Adipocyte (in vitro differentiated cells): ENCODE data around the gene LRIG1.

Experiments
- DNase-seq: peaks from one replicate; pipeline ENCODE4 v3.0.0-alpha.2; 2015; ENCODE audit warnings: low read depth
- H3K27me3 ChIP-seq: replicated peaks from 2 replicates; pipeline ENCODE4 v1.7.0; 2013; ENCODE audit warnings: mild to moderate bottlenecking, low read length, moderate library complexity; ENCODE audit not compliant: control insufficient read depth, insufficient read depth
- H3K36me3 ChIP-seq: 2 replicates; pipeline ENCODE4 v1.7.0; 2013; ENCODE audit warnings: low read length, mild to moderate bottlenecking, moderate library complexity; ENCODE audit not compliant: control insufficient read depth, insufficient read depth, severe bottlenecking
- H3K4me1 ChIP-seq: 2 replicates; pipeline ENCODE4 v1.7.0; 2013; ENCODE audit warnings: mild to moderate bottlenecking, low read length, moderate library complexity; ENCODE audit not compliant: control insufficient read depth, insufficient read depth
- H3K4me3 ChIP-seq: 2 replicates; pipeline ENCODE4 v1.7.0; 2013; ENCODE audit warnings: mild to moderate bottlenecking, low read length, moderate library complexity
- H3K9ac ChIP-seq: 2 replicates; pipeline ENCODE4 v1.7.0; 2013; ENCODE audit warnings: mild to moderate bottlenecking, low read length, moderate library complexity
- H3K9me3 ChIP-seq: 2 replicates; pipeline ENCODE4 v1.7.0; 2013; ENCODE audit warnings: mild to moderate bottlenecking, low read length, moderate library complexity; ENCODE audit not compliant: control insufficient read depth

Gene LRIG1, protein sequence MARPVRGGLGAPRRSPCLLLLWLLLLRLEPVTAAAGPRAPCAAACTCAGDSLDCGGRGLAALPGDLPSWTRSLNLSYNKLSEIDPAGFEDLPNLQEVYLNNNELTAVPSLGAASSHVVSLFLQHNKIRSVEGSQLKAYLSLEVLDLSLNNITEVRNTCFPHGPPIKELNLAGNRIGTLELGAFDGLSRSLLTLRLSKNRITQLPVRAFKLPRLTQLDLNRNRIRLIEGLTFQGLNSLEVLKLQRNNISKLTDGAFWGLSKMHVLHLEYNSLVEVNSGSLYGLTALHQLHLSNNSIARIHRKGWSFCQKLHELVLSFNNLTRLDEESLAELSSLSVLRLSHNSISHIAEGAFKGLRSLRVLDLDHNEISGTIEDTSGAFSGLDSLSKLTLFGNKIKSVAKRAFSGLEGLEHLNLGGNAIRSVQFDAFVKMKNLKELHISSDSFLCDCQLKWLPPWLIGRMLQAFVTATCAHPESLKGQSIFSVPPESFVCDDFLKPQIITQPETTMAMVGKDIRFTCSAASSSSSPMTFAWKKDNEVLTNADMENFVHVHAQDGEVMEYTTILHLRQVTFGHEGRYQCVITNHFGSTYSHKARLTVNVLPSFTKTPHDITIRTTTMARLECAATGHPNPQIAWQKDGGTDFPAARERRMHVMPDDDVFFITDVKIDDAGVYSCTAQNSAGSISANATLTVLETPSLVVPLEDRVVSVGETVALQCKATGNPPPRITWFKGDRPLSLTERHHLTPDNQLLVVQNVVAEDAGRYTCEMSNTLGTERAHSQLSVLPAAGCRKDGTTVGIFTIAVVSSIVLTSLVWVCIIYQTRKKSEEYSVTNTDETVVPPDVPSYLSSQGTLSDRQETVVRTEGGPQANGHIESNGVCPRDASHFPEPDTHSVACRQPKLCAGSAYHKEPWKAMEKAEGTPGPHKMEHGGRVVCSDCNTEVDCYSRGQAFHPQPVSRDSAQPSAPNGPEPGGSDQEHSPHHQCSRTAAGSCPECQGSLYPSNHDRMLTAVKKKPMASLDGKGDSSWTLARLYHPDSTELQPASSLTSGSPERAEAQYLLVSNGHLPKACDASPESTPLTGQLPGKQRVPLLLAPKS

DNA sequence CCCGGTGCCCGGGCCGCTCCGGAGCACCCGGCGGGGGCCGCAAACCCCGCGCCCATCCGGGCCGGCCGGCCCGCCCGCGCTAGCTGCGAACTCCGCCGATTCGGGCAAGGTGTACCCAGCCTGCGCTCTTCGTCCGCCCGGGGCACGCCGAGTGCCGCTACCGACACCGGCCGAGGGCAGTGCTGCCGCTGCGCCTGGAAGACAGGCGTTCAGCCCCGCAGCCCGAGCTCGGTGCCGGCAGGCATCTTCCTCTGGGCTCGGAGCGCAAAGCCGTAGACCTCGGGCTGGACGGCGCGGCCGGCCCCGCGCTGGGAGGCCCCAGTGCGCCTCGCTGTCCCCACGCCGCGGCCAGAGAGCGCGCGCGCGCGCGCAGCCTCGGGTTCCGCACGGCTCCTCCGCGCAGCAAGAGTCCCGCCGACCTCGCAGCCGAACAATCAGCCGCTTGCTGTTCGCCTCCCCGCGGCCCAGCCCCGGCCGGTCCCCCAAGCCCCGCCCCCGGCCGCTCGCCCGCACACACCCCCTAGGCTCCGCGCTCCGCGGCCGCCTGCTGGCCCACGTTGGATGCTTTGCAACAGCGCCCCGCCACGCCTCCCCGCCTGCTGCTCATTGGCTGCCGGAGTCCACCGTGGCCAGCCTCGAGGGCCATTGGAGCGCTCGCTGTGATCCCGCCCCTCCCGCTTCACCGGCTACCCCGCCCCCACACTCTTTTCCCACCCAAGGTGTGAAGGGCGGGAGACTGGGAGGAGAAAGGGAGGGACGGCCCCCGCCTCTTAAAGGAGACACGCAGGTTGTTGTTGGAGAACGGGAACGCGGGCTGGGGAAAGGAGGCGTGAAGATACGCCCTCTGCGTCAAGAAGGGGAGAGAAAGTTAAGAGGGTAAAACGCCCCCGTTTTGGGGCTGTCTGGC, at the start of gene LRIG1:
Gene LRIG1, minus strand, starts transcription at position 447 of the 907 bp plus-strand sequence. CDS start 615 bp downstream, outside the sequence.
- Histone ChIP-seq H3K4me3 (peak within 1 kb of the TSS; percentile 91), H3K4me1 (peaks cover 9% of the 10 kb centered on the region)
- peak; percentile 99 for DNase-seq

DNA sequence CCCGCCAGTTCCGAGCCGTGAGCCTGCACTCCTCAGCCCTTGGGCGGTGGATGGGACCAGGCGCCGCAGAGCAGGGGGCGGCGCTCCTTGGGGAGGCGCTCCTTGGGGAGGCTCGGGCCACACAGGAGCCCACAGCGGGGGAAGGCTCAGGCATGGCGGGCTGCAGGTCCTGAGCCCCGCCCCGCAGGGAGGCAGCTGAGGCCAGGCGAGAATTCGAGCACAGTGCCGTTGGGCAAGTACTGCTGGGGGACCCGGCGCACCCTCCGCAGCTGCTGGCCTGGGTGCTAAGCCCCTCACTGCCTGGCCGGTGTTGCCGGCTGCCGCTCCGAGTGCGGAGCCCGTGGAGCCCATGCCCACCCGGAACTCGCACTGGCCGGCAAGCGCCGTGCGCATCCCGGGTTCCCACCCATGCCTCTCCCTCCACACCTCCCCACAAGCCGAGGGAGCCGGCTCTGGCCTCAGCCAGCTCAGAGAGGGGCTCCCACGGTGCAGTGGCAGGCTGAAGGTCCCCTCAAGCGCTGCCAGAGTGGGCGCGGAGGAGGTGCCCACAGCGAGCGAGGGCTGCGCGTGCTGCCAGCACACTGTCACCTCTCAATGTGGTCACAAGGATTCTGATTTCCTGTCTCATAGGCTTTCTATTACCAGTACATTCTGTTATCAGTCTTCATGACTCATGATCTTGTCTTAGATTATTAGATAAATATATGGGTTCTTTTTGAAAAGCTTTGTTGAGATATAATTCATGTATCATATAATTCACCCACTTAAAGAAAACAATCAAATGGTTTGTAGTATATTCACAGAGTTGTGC, 44.0 kb upstream of the LRIG1 start:
- H3K9me3 ChIP-seq, result no peaks in the 10 kb centered on the region
- H3K9ac ChIP-seq, result no peak overlapping the region
- H3K4me1 ChIP-seq, result no peaks in the 10 kb centered on the region
- DNase-seq, result no peak
- H3K27me3 ChIP-seq, result no peaks in the 10 kb centered on the region
- no peaks in the 10 kb centered on the region for H3K36me3 ChIP-seq
- no peak overlapping the region for H3K4me3 ChIP-seq

More for the DNA sequence above, at the start of gene LRIG1:
- H3K27me3 ChIP-seq, result peaks cover 6% of the 10 kb centered on the region
- no peaks in the 10 kb centered on the region for H3K36me3 ChIP-seq
- H3K9me3 ChIP-seq, result no peaks in the 10 kb centered on the region
- peak within 1 kb of the TSS; percentile 85 for H3K9ac ChIP-seq

DNA sequence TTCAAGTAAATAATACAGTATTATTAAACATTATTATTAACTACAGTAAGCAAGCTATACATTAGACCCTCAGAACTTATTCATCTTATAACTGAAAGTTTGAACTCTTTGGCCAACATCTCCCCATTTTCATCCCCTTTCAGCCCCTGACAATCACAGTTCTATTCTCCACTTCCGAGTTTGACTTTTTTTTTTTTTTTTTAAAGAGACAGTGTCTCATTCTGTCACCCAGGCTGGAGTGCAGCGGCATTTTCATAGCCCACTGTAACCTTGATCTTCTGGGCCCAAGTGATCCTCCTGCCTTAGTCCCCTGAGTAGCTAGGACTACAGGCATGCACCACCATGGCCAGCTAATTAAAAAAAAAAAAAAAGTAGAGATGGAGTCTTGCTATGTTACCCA, 41.3 kb upstream of the LRIG1 start:
- Histone ChIP-seq H3K9ac (no peak overlapping the region), H3K36me3 (no peaks in the 10 kb centered on the region), H3K9me3 (no peaks in the 10 kb centered on the region), H3K4me1 (no peaks in the 10 kb centered on the region), H3K27me3 (no peaks in the 10 kb centered on the region), H3K4me3 (no peak overlapping the region)
- no peak for DNase-seq

DNA sequence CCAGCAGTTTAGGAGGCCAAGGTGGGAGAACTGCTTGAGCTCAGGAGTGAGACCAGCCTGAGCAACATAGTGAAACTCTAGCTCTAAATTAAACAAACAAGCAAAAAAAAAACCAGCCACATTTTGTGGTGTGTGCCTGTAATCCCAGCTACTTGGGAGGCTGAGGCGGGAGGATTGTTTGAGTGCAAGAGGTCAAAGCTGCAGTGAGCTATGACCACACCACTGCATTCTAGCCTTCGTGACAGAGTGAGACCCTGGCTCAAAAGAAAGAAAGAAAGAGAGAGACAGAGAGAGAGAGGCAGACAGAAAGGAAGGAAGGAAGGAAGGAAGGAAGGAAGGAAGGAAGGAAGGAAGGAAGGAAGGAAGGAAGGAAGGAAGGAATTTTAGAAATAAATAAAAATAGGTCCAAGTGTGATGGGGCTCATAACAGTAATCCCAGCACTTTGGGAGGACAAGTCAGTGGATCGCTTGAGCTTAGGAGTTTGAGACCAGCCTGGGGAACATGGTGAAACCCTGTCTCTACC, 38.7 kb upstream of the LRIG1 start:
- DNase-seq, result no peak
- Histone ChIP-seq H3K4me1 (no peaks in the 10 kb centered on the region), H3K9me3 (no peaks in the 10 kb centered on the region), H3K36me3 (no peaks in the 10 kb centered on the region), H3K4me3 (no peak overlapping the region), H3K27me3 (no peaks in the 10 kb centered on the region), H3K9ac (no peak overlapping the region)

DNA sequence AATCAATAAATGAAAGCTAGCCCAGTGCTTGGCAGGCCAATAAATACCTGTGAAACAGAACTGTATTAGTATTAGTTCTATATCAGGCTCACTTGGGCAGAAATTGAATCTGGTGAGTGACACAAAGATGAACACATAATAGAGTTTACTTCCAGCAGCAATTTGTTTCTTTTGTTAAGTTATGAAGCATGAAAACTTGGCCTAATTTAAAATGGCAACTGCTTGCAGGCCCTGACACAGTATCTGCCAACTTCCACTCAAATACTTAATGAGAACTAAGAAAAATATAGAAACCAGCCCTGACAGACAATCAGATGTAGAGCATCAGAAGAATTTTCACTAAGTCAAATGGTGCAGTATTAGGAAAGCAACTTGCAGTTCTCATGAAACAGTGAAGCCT, 37.6 kb upstream of the LRIG1 start:
- Histone ChIP-seq H3K27me3 (no peaks in the 10 kb centered on the region), H3K9ac (no peak overlapping the region), H3K4me3 (no peak overlapping the region), H3K4me1 (no peaks in the 10 kb centered on the region), H3K9me3 (no peaks in the 10 kb centered on the region), H3K36me3 (no peaks in the 10 kb centered on the region)
- no peak for DNase-seq

DNA sequence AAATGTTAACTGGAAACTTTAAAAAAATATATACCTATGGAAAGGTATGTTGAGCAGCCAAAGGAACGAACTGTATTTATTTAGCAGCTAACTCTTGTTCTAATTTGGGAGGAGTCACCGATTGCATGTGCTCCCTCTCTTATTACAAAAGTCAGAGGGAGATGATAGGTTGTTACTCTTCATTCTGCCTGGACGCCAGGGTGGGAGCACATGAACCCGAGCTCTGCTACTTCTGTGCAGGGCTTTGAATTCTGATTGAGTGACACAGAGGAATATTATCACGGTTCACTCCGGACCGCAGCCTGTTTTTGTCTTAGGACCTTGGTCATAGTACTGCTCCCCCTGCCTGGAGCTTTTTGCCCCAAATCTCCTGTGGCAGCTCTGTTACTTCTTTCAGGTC, 36.9 kb upstream of the LRIG1 start:
- Histone ChIP-seq H3K9ac (no peak overlapping the region), H3K27me3 (no peaks in the 10 kb centered on the region), H3K9me3 (no peaks in the 10 kb centered on the region), H3K36me3 (no peaks in the 10 kb centered on the region), H3K4me1 (no peaks in the 10 kb centered on the region), H3K4me3 (no peak overlapping the region)
- no peak for DNase-seq

DNA sequence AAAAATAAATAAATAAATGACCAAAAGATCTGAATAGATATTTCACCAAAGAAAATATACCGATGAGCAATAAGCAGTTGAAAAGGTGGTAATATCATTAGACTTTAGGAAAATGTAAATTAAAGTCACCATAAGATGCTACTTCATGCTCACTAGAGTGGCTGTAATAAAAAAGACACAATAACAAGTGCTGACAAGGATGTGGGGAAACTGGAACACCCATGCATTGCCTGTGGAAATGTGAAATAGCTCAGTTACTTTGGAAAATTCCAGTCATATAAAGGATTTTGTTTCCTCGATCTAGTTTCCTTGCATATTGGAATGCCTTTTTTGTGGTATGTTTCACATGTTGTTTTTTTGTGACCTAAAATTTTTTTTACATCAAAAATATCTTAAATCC, 36.0 kb upstream of the LRIG1 start:
- H3K27me3 ChIP-seq, result no peaks in the 10 kb centered on the region
- H3K9ac ChIP-seq, result no peak overlapping the region
- no peaks in the 10 kb centered on the region for H3K9me3 ChIP-seq
- no peaks in the 10 kb centered on the region for H3K36me3 ChIP-seq
- DNase-seq, result no peak
- H3K4me3 ChIP-seq, result no peak overlapping the region
- H3K4me1 ChIP-seq, result no peaks in the 10 kb centered on the region

DNA sequence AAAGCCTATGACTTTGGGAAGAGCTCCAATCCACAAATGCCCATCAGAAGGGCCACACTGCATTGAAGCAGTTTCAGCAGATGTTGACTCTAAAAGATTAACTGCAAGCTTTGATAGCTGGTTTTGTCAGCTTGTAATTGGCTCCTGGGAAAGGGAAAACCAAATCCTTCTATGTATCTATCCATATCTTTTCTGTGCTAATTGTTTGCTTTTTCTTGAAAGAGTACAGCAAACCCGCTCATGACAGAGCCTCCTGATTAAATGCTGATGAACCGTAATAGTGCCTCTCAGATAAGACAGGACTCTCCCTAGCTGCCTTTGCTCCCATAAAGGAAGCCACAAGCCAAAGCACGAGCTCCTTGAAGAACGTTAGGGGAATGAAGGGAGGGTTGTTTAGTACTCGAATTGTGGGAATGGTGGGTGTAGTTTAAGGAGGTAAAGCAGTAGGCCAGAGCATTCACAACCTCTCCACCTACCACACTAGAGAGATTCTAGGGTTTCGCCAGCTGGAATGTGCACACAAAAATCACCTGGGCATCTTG, 33.6 kb upstream of the LRIG1 start:
- H3K9ac ChIP-seq, result no peak overlapping the region
- H3K27me3 ChIP-seq, result no peaks in the 10 kb centered on the region
- no peak for DNase-seq
- no peak overlapping the region for H3K4me3 ChIP-seq
- H3K4me1 ChIP-seq, result no peaks in the 10 kb centered on the region
- no peaks in the 10 kb centered on the region for H3K36me3 ChIP-seq
- no peaks in the 10 kb centered on the region for H3K9me3 ChIP-seq

DNA sequence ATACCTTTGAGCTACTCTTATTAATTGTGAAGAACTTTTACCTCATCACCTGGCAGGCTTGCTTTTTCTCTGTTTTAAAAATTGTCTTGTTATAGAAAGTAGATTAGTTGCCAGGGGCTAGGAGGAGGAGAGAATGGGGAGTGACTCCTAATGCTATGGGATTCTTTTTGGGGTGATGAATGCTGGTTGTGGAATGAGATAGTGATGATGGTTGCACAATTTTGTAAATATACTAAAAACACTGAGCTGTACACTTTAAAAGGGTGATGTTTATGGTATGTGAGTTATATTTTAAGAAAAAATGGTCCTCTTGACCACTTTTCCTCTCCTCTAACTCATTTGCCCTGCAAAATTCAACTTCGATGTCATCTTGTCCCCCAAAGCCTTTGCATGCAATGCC, 31.8 kb upstream of the LRIG1 start:
- no peaks in the 10 kb centered on the region for H3K4me1 ChIP-seq
- H3K9ac ChIP-seq, result no peak overlapping the region
- H3K9me3 ChIP-seq, result no peaks in the 10 kb centered on the region
- H3K27me3 ChIP-seq, result no peaks in the 10 kb centered on the region
- no peaks in the 10 kb centered on the region for H3K36me3 ChIP-seq
- DNase-seq, result peak; percentile 10
- no peak overlapping the region for H3K4me3 ChIP-seq

DNA sequence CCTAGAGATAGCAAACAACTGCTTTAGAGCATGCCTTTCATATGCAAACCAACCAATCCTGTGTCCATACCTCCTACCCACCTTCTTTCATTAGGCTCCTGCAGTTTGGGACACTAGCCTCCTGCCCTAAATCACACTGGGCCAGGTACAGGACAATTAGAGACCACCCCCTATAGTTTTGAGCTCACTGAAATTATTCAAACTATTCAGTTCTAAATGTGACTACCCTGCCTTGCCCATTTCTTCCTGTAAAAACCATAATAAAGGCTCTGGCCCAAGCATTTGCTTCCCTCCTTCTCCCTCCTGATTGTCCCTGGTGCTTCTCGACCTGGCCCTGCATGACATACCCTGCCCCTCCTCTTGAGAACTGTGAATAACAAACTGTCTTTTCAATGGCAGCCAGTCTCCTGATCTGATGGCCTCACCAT, 31.4 kb upstream of the LRIG1 start:
- DNase-seq, result no peak
- H3K36me3 ChIP-seq, result no peaks in the 10 kb centered on the region
- H3K9me3 ChIP-seq, result no peaks in the 10 kb centered on the region
- H3K4me3 ChIP-seq, result no peak overlapping the region
- no peaks in the 10 kb centered on the region for H3K27me3 ChIP-seq
- H3K9ac ChIP-seq, result no peak overlapping the region
- H3K4me1 ChIP-seq, result no peaks in the 10 kb centered on the region
